ENCODE data around the gene VPREB3.

VPREB3 gene

GRCh38 chr22:23762842-23763578, 8.8 kb upstream of the VPREB3 start, which contains the start of gene C22orf15:
Gene C22orf15 (plus strand): TSS chr22:23762990. CDS start chr22:23763307, 317 bp downstream.
- no peak for TF ChIP-seq CTCF (conservative IDR thresholded peaks at IDR 0.05)
- no peak within 1 kb of the TSS for H3K27ac ChIP-seq

GRCh38 chr22:23760056-23760455, 5.8 kb upstream of the VPREB3 start:
- H3K27ac ChIP-seq, result no peak overlapping the region
- TF ChIP-seq CTCF (conservative IDR thresholded peaks at IDR 0.05), result no peak

- H3K27ac ChIP-seq, result no peak overlapping the region
- TF ChIP-seq CTCF (conservative IDR thresholded peaks at IDR 0.05), result no peak
Measured at GRCh38 chr22:23759566-23759965, 5.3 kb upstream of the VPREB3 start.

- TF ChIP-seq CTCF (conservative IDR thresholded peaks at IDR 0.05), result no peak
- H3K27ac ChIP-seq, result no peak overlapping the region
Measured at GRCh38 chr22:23756891-23757290, 2.7 kb upstream of the VPREB3 start.

GRCh38 chr22:23755711-23756110, 1.5 kb upstream of the VPREB3 start:
- TF ChIP-seq CTCF (conservative IDR thresholded peaks at IDR 0.05), result no peak
- no peak overlapping the region for H3K27ac ChIP-seq

GRCh38 chr22:23754980-23755636, 883 bp upstream of the VPREB3 start:
- no peak overlapping the region for H3K27ac ChIP-seq
- TF ChIP-seq CTCF (conservative IDR thresholded peaks at IDR 0.05), result no peak

GRCh38 chr22:23753385-23753784, 840 bp downstream of the VPREB3 start:
- no peak for TF ChIP-seq CTCF (conservative IDR thresholded peaks at IDR 0.05)
- no peak overlapping the region for H3K27ac ChIP-seq

All from VCaP (cell line).